Measurements from ENCODE around the gene RORB. TPM values are rescaled to one million over a fixed set of nuclear protein-coding genes. Genes with fewer than 3 reads are reported as not detected.
"Not testable (repeated sequence)": the region's sequence is repeated elsewhere in the genome, so short reads cannot be mapped to it uniquely, and the experiment has no call there.

Gene RORB
- polyA plus RNA-seq, 4 donors, result 0.14 to 0.25 (median 0.17) TPM

DNA sequence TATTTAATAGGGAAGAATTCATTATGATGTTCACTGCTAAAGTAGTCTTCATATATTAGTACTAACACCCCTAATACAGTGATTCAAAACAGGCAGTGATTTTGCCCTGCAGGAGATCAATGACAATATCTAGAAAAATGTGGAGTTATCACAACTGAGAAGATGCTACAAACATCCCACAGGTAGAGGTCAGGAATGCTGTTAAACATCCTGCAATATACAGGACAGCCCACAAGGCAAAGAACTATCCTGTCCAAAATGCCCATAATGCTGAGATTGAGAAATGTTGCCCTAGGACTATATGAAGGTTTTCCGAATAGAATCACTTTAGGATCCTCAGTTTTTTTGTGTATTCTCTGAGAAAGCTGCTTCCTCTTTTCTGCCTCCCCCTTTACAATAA lies 15.3 kb downstream of the RORB start:
- DNase-seq (ENCODE audit: low read depth in 4 of 4, low spot score in 2 of 4), result no peak

DNA sequence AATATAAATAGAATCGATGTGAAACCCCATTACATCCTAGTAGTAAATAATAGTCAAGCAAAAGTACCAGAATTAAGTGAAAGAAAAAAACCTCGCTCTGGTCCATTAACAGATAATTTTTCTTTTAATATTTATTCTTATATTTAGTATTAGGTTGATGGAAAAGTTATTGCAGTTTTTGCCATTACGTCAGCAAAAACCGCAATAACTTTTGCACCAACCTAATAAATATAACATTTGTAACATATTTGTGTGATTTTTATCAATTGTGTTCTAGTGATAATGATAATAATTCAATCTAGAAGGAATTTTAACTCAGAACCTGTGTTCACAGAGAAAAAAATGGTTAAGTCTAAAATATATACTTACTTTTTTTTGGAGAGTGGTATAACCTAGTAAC lies 16.1 kb downstream of the RORB start:
- DNase-seq (ENCODE audit: low read depth in 4 of 4, low spot score in 2 of 4), result no peak

DNA sequence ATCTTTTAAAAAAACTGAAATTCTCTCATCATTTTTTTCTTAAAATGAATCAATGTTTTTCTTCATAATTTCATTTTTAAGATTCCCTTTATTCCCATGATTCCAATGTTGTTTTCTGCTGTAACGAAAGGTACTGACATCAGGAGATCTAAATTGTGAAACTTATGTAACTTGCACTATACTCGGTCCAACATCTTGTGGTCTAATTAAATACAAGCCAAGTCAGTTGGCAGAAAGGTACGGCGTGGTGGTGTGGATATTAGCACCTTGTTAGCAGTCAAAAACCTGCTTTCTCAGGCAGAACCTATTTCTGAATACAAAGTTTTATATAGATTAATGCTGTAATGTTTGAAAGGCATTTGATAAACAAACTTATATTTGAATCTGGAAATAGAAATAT lies 20.1 kb downstream of the RORB start:
- DNase-seq (ENCODE audit: low read depth in 4 of 4, low spot score in 2 of 4), result no peak

- no peak for DNase-seq (ENCODE audit: low read depth in 4 of 4, low spot score in 2 of 4)
Observed at GRCh38 chr9:74519419-74519818, 22.3 kb downstream of the RORB start.

DNA sequence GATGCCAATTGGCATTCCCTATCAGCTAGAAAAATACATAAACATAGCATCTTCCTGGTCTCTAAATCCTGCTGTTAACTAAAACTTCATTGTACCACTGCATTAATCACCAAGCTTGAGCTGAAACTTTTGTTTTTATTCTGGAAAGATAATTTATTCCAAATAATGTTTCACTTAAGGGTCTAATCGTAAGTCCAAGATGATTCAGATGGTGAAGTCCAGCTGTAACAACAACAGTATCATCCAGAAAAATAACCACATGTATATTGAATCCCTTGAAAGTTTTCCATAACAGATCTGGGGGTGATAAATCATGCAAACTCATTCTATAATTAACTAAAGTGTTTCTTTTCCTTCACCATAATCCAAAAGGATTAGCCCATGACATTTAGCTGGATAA lies 23.9 kb downstream of the RORB start:
- no peak for DNase-seq (ENCODE audit: low read depth in 4 of 4, low spot score in 2 of 4)

- DNase-seq (ENCODE audit: low read depth in 4 of 4, low spot score in 2 of 4), result no peak
Observed at GRCh38 chr9:74524289-74524688, 27.2 kb downstream of the RORB start.

DNA sequence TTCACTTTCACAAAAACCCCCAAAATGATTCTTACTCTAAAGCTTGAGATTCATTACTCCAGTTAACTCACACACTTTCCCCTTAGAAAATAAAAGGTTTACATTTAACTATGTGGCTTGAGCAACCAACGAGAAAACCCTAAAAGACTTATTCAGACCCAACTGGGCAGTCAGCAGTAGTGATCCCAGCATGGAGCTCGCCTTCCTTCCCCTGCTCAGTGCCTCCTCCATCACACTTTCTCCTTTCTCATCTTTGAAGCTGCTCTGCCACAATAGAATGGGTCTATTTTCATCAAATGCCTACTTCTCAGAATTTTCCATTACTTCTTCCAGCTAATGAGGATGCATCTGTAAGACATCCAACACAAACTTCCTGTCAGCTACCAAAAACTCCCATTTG lies 29.1 kb downstream of the RORB start:
- no peak for DNase-seq (ENCODE audit: low read depth in 4 of 4, low spot score in 2 of 4)

GRCh38 chr9:74527718-74528117 lies 30.6 kb downstream of the RORB start:
- DNase-seq (ENCODE audit: low read depth in 4 of 4, low spot score in 2 of 4), result no peak

GRCh38 chr9:74528207-74528606 lies 31.1 kb downstream of the RORB start:
- DNase-seq (ENCODE audit: low read depth in 4 of 4, low spot score in 2 of 4), result no peak

DNA sequence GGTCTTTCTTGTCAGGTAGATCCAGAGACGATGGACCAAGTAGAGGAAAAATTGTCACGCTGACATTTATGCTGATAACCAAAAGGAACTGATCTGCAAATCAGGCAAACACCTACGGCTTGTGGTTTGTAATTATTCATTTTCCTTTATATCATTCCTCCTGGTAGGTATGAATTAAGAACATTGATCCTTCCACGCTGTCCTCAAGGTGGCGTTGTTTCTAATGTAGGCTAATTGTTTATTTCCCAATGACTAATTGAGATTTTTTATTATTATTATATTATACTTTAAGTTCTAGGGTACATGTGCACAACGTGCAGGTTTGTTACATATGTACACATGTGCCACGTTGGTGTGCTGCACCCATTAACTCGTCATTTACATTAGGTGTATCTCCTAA lies 33.3 kb downstream of the RORB start:
- DNase-seq (ENCODE audit: low read depth in 4 of 4, low spot score in 2 of 4), result not testable (repeated sequence)

DNA sequence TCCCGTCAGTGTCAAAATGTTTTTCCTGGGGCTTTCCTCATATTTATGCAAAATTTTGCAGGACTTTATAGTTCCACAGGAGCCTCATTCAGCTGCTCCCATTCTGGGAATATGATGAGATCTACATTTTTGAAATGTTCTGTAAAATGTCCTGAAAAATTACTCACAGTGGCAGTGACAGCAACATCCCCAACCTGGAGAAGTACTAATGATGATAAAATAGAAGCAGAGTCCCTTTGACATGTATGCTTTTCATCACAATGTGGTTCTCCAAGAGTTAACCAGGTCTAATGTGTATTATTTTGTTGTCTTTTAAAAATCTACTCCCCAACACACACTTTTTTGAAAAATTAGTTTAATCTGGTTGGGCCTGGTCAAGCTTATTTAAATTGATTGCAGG lies 36.1 kb downstream of the RORB start:
- no peak for DNase-seq (ENCODE audit: low read depth in 4 of 4, low spot score in 2 of 4)

DNA sequence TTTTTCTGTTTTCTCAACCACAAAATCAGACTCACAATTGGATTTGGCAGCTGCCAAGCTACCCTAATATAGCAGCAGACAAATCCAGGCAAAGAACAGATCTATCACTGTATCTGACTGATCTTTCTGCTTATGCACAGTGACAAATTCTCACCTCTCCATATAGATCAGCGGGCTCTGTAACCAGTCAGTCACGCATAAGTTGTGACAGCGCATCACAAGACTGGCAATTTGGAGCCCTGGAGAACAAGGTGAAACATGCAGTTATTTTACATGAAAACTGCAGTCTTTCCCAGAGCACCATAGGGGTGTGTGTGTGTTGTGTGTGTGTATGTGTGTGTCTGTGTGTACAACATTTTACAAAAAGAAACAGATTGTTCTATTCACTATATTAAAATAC lies 37.7 kb downstream of the RORB start:
- no peak for DNase-seq (ENCODE audit: low read depth in 4 of 4, low spot score in 2 of 4)

GRCh38 chr9:74543145-74543544 lies 46.0 kb downstream of the RORB start:
- DNase-seq (ENCODE audit: low read depth in 4 of 4, low spot score in 2 of 4), result no peak

DNA sequence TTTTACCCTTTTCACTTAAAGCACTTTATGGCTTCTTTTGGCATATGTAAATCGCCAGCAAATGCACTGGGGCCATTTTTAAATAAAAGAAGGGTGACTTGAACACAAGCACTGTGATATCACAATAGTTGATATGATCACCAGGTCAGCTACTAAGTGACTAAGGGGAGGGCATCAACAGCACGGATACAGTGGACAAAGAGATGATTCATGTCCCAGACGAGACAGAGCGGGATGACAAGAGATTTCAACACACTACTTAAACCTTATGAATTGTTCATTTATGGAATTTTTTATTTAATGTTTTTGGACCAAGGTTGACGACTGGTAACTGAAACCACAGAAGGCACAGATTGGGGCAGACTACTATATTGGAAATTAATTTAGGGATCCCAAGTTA lies 54.1 kb downstream of the RORB start:
- DNase-seq (ENCODE audit: low read depth in 4 of 4, low spot score in 2 of 4), result no peak

- DNase-seq (ENCODE audit: low read depth in 4 of 4, low spot score in 2 of 4), result peak in 2 of 4 donors; percentile 31 to 37
Observed at GRCh38 chr9:74554751-74555419, 57.8 kb downstream of the RORB start.

DNA sequence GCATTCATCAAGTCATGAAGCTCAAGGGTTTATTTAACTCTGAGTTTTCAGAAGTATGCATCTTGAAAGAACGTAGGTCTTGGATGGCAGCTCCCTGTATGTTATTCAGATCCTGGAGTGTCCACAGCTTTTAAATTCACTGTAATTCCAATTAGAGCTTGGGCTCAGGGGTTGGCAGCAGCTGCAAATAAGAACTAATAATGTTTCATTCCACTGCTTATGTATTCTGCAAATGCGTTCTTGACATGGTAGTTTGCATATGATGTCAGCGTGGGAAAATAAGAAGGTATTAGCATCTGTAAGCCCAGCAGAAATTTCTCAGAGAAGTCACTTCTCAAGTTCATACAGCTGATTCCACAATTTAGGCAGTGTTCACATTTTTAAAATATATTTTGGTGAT lies 58.4 kb downstream of the RORB start:
- no peak for DNase-seq (ENCODE audit: low read depth in 4 of 4, low spot score in 2 of 4)

GRCh38 chr9:74556685-74557084 lies 59.5 kb downstream of the RORB start:
- no peak for DNase-seq (ENCODE audit: low read depth in 4 of 4, low spot score in 2 of 4)

GRCh38 chr9:74557571-74557970 lies 60.4 kb downstream of the RORB start:
- no peak for DNase-seq (ENCODE audit: low read depth in 4 of 4, low spot score in 2 of 4)

- DNase-seq (ENCODE audit: low read depth in 4 of 4, low spot score in 2 of 4), result no peak
Observed at GRCh38 chr9:74562611-74563010, 65.5 kb downstream of the RORB start.

DNA sequence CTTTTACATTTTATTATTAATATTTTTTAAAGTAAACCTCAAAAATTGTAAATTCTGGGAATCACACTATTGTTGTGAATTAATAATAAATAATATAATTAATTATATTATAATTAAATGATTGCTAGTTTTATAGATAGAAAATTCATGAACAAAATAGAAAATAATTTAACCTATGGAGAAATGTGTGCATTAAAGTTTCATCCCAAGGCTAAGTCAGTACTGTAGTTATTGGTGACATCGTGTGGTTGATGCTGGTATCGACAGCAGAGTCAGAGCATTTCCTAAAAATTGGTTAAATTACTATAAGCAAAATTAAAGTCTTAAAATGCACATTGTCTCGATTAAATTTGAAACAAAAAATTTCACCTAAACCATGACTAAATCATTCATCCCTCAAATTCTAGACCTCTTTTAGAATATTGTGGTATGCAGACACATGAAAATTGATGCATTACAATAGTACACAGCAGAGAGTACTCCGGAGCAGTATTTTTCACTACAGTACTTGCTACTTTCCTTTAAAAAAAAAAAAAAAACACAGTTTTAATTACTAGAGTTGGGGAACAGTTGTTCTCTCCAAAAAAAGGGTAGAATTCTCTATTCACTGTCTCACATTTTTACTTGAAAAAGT lies 73.9 kb downstream of the RORB start:
- DNase-seq (ENCODE audit: low read depth in 4 of 4, low spot score in 2 of 4), result no peak

GRCh38 chr9:74573640-74574191 lies 76.6 kb downstream of the RORB start:
- DNase-seq (ENCODE audit: low read depth in 4 of 4, low spot score in 2 of 4), result no peak

DNA sequence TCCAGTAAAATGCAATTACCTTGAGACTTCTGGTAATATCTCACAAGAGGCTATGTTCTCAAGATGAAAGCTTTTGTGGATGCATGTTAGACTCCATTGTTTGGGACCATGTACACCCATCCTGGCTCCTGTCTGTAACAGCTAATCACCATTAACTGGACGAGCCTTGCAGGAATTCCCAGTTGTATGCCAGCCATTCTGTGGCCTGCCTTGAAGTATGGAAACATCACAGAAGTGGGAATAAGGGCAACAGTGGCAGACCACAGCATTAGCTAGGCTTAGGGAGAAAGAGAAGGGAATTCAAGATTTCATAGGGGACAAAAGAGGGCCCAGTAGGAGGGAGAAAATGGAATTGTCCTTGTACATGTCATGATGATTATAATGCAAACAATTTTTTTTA lies 79.0 kb downstream of the RORB start:
- no peak for DNase-seq (ENCODE audit: low read depth in 4 of 4, low spot score in 2 of 4)

All from left renal cortex interstitium (tissue), 4 donors.